OCI-LY3 (cell line): ENCODE measurements around the gene CHD3.

Source experiments
- H2AFZ ChIP-seq: fragments of 200-600, 300-600 bp; shearing (Covaris generic); 2 replicates; pipeline ENCODE4 v1.6.0; 2014; ENCODE audit warnings: antibody characterized with exemption, low read depth, low read length
- H3K27ac ChIP-seq: fragments of 200-600, 300-600 bp; sonication (generic); 2 replicates; pipeline ENCODE4 v1.5.1; 2014; ENCODE audit warnings: mild to moderate bottlenecking, low read length, moderate library complexity, mixed read lengths
- H3K27me3 ChIP-seq: fragments of 200-600, 300-600 bp; sonication (generic); 2 replicates; pipeline ENCODE4 v1.6.1; 2014; ENCODE audit warnings: low read depth, low read length, mixed read lengths
- H3K36me3 ChIP-seq: fragments of 200-600, 300-600 bp; sonication (generic); replicated peaks from 2 replicates; pipeline ENCODE3; 2014; ENCODE audit warnings: low read depth, low read length, mixed read lengths
- H3K4me1 ChIP-seq: fragments of 300-600, 200-600 bp; sonication (generic); 2 replicates; pipeline ENCODE4 v1.6.1; 2014; ENCODE audit warnings: low read length, mixed read lengths
- H3K4me2 ChIP-seq: fragments of 200-600, 300-600 bp; sonication (generic); 2 replicates; pipeline ENCODE4 v1.6.1; 2014; ENCODE audit warnings: low read length, mixed read lengths
- H3K4me3 ChIP-seq: fragments of 300-600, 200-600 bp; sonication (generic); 2 replicates; pipeline ENCODE4 v1.5.1; 2014; ENCODE audit warnings: antibody characterized with exemption, mild to moderate bottlenecking, low read length, moderate library complexity
- H3K79me2 ChIP-seq: fragments of 300-600, 200-600 bp; shearing (Covaris generic); 2 replicates; pipeline ENCODE4 v1.6.1; 2014; ENCODE audit warnings: mild to moderate bottlenecking, low read length, mixed read lengths
- H3K9ac ChIP-seq: fragments of 300-600, 200-600 bp; shearing (Covaris generic); 2 replicates; pipeline ENCODE4 v1.6.0; 2014; ENCODE audit warnings: mild to moderate bottlenecking, low read length, moderate library complexity
- H3K9me3 ChIP-seq: fragments of 200-600, 300-600 bp; shearing (Covaris generic); 2 replicates; pipeline ENCODE4 v1.6.1; 2014; ENCODE audit warnings: low read length, mixed read lengths; ENCODE audit not compliant: insufficient read depth
- H4K20me1 ChIP-seq: fragments of 200-600, 300-600 bp; sonication (generic); 2 replicates; pipeline ENCODE4 v1.6.1; 2016; ENCODE audit warnings: low read length, mixed read lengths; ENCODE audit not compliant: insufficient read depth
- CTCF ChIP-seq: fragments of 200-600, 300-600 bp; sonication (generic); IDR thresholded peaks from 2 replicates; pipeline ENCODE4 v1.5.1; 2014; ENCODE audit warnings: antibody characterized with exemption, low read length, low read depth
- EZH2phosphoT487 ChIP-seq: fragments of 200-600 bp; shearing (Covaris generic); IDR thresholded peaks from 2 replicates; pipeline ENCODE4 v1.6.1; 2018; ENCODE audit warnings: antibody characterized with exemption, mixed run types, low read depth

CHD3 gene

DNA sequence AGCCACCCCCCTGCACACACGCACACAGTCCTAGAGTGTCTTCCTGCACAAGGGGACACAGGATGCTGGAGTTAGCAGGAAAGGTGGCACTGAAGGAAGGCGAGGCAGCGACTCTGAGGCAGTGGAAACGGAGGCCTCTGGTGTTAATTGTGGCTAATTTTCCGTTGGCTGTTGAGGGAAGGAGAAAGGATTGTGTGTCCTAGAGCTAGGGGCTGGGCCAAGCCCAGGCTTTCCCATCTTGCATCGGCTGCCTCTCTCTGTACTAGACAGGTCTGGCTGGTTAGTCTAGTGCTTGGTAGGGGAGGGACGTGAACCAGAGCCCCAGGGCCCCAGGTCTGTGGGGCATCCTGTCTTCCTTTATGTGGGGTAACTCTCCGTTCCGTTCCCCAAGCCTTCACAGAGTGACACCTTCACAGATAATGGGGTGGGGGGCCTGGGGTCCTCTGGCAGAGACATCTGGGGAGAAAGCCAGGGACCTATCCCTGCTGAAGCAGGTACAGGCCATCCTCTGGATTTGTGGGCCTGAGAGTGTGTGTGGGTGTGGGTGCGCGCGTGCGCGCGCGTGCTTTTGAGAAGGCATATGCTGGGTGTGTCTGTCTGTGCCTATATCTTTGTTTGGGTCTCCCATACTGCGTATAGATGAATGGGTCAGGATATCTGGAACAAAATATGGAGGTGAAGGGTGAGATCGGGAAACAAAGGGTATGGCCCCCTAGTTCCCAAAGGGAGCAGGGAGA lies at the start of gene CHD3:
Gene CHD3, plus strand, starts transcription at position 606 of the 737 bp plus-strand sequence. CDS start 212 bp downstream, outside the sequence.
- H3K27me3 ChIP-seq, result no peaks in the 10 kb centered on the region
- no peak within 1 kb of the TSS for H2AFZ ChIP-seq
- H3K9me3 ChIP-seq, result no peaks in the 10 kb centered on the region
- peak within 1 kb of the TSS; percentile 99 for H3K4me3 ChIP-seq
- TF ChIP-seq EZH2phosphoT487 (no peak), CTCF (no peak)
- H3K36me3 ChIP-seq, result no peaks in the 10 kb centered on the region
- H4K20me1 ChIP-seq, result peaks cover 5% of the 10 kb centered on the region; the same call in 1 of the 2 replicates
- H3K4me1 ChIP-seq, result peaks cover 12% of the 10 kb centered on the region; the same call in 1 of the 2 replicates
- peaks cover 39% of the 10 kb centered on the region for H3K79me2 ChIP-seq
- peak within 1 kb of the TSS; percentile 41 for H3K27ac ChIP-seq
- H3K9ac ChIP-seq, result peak within 1 kb of the TSS; percentile 91
- H3K4me2 ChIP-seq, result peak within 1 kb of the TSS; percentile 94

GRCh38 chr17:7839190-7839875 lies 49.3 kb upstream of the CHD3 start:
- H3K79me2 ChIP-seq, result peaks cover 72% of the 10 kb centered on the region
- peak overlapping the region; percentile 51; the same call in 1 of the 2 replicates for H3K4me3 ChIP-seq

GRCh38 chr17:7839876-7840261 lies 48.7 kb upstream of the CHD3 start:
- peak overlapping the region; percentile 96 for H3K4me2 ChIP-seq
- no peaks in the 10 kb centered on the region for H3K36me3 ChIP-seq
- H3K9ac ChIP-seq, result no peak overlapping the region
- peaks cover 26% of the 10 kb centered on the region for H4K20me1 ChIP-seq
- H3K27me3 ChIP-seq, result no peaks in the 10 kb centered on the region
- H3K79me2 ChIP-seq, result peaks cover 78% of the 10 kb centered on the region
- H3K9me3 ChIP-seq, result no peaks in the 10 kb centered on the region
- H3K4me3 ChIP-seq, result 0 out of 2 replicates have a peak overlapping the region, but pooled peaks have one; percentile 88
- TF ChIP-seq EZH2phosphoT487 (no peak), CTCF (no peak)
- H3K4me1 ChIP-seq, result peaks cover 39% of the 10 kb centered on the region
- no peak overlapping the region for H3K27ac ChIP-seq
- no peak overlapping the region for H2AFZ ChIP-seq

More at GRCh38 chr17:7839190-7839875, 49.3 kb upstream of the CHD3 start:
- Histone ChIP-seq H3K27ac (peak overlapping the region; percentile 52), H3K4me2 (peak overlapping the region; percentile 51; the same call in 1 of the 2 replicates), H3K4me1 (peaks cover 39% of the 10 kb centered on the region), H2AFZ (no peak overlapping the region), H3K9ac (peak overlapping the region; percentile 30; the same call in 1 of the 2 replicates), H4K20me1 (peaks cover 23% of the 10 kb centered on the region), H3K36me3 (no peaks in the 10 kb centered on the region), H3K9me3 (no peaks in the 10 kb centered on the region), H3K27me3 (no peaks in the 10 kb centered on the region)
- TF ChIP-seq CTCF (no peak), EZH2phosphoT487 (no peak)

DNA sequence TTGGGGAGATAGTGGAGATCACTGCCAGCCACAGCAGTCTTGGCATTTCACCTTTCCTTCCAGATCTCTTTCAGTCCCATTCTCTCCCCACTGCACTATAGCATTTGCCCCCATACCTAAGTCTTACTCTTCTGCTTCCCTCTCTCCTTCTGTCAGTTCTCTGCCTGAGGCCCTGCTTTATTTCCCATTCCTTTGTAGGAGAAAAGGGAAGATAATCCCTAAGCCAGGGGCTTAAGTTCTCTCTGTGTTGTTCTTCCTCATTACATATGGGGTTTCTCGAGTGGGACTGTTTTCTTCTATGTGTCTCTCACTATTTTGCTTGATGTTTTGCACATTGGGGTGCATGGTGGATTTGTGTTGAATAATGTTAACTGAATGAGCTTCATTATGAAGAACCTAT lies 48.1 kb upstream of the CHD3 start:
- Histone ChIP-seq H4K20me1 (peaks cover 32% of the 10 kb centered on the region), H3K4me2 (peak overlapping the region; percentile 96)

More for the DNA sequence above, 48.1 kb upstream of the CHD3 start:
- Histone ChIP-seq H3K36me3 (peaks cover 5% of the 10 kb centered on the region), H3K27me3 (no peaks in the 10 kb centered on the region), H3K79me2 (peaks cover 84% of the 10 kb centered on the region), H3K9me3 (no peaks in the 10 kb centered on the region), H3K27ac (peak overlapping the region; percentile 98), H2AFZ (no peak overlapping the region), H3K4me1 (peaks cover 43% of the 10 kb centered on the region), H3K9ac (peak overlapping the region; percentile 99; the same call in 1 of the 2 replicates), H3K4me3 (peak overlapping the region; percentile 88)
- TF ChIP-seq CTCF (no peak), EZH2phosphoT487 (no peak)
